H9 (cell line): ENCODE results near the gene NGB. TPM values are rescaled to one million over a fixed set of nuclear protein-coding genes. Genes with fewer than 3 reads are reported as not detected.

Experiments
- DNase-seq: peaks from one replicate; pipeline ENCODE4 v3.0.0-alpha.2; 2017
- H2AFZ ChIP-seq: one replicate; pipeline ENCODE4 v1.6.1; 2013; ENCODE audit warnings: mild to moderate bottlenecking, low read length, control low read depth, moderate library complexity
- H2AK5ac ChIP-seq: 2 replicates; pipeline ENCODE4 v1.6.1; 2013; ENCODE audit warnings: low read length, control low read depth, mixed read lengths; ENCODE audit not compliant: insufficient read length
- H2BK120ac ChIP-seq: one replicate; pipeline ENCODE4 v1.6.1; 2013; ENCODE audit warnings: low read depth, mild to moderate bottlenecking, low read length, control low read depth, inconsistent platforms; ENCODE audit not compliant: poor library complexity, severe bottlenecking
- H2BK12ac ChIP-seq: 2 replicates; pipeline ENCODE4 v1.6.1; 2013; ENCODE audit warnings: low read length, control low read depth, mixed read lengths, low read depth; ENCODE audit not compliant: insufficient read length
- H2BK15ac ChIP-seq: 2 replicates; pipeline ENCODE4 v1.6.1; 2013; ENCODE audit warnings: low read depth, low read length, control low read depth
- H2BK20ac ChIP-seq: one replicate; pipeline ENCODE4 v1.6.1; 2013; ENCODE audit warnings: low read depth, mild to moderate bottlenecking, low read length, control low read depth, inconsistent platforms; ENCODE audit not compliant: poor library complexity, severe bottlenecking
- H2BK5ac ChIP-seq: 2 replicates; pipeline ENCODE4 v1.6.1; 2013; ENCODE audit warnings: low read length, control low read depth, mixed read lengths; ENCODE audit not compliant: insufficient read length
- H3K14ac ChIP-seq: 2 replicates; pipeline ENCODE4 v1.6.1; 2013; ENCODE audit warnings: low read length, control low read depth; ENCODE audit not compliant: insufficient read depth
- H3K18ac ChIP-seq: 2 replicates; pipeline ENCODE4 v1.6.1; 2013; ENCODE audit warnings: low read depth, mild to moderate bottlenecking, mixed read lengths, low read length, control low read depth; ENCODE audit not compliant: insufficient read length
- H3K23ac ChIP-seq: 2 replicates; pipeline ENCODE4 v1.6.1; 2013; ENCODE audit warnings: low read length, control low read depth, mixed read lengths, low read depth; ENCODE audit not compliant: insufficient read length
- H3K23me2 ChIP-seq: 2 replicates; pipeline ENCODE4 v1.6.1; 2013; ENCODE audit warnings: low read depth, mild to moderate bottlenecking, mixed read lengths, low read length, control low read depth; ENCODE audit not compliant: insufficient read length, poor library complexity, severe bottlenecking
- H3K27ac ChIP-seq: 2 replicates; pipeline ENCODE4 v1.5.1; 2013; ENCODE audit warnings: low read length, control low read depth, mixed read lengths, low read depth; ENCODE audit not compliant: insufficient read length
- H3K27me3 ChIP-seq: 2 replicates; pipeline ENCODE4 v1.6.1; 2013; ENCODE audit warnings: low read length, control low read depth, inconsistent platforms; ENCODE audit not compliant: insufficient read depth
- H3K4ac ChIP-seq: 2 replicates; pipeline ENCODE4 v1.6.1; 2013; ENCODE audit warnings: low read depth, mild to moderate bottlenecking, control low read depth, inconsistent platforms, low read length, moderate library complexity
- H3K4me1 ChIP-seq: 2 replicates; pipeline ENCODE4 v1.6.1; 2013; ENCODE audit warnings: low read length, control low read depth, inconsistent platforms; ENCODE audit not compliant: insufficient read depth
- H3K4me2 ChIP-seq: 2 replicates; pipeline ENCODE4 v1.6.1; 2013; ENCODE audit warnings: low read length, control low read depth, mixed read lengths; ENCODE audit not compliant: insufficient read length, insufficient read depth
- H3K56ac ChIP-seq: 2 replicates; pipeline ENCODE4 v1.6.1; 2013; ENCODE audit warnings: low read depth, mild to moderate bottlenecking, mixed read lengths, low read length, control low read depth; ENCODE audit not compliant: insufficient read length
- H3K79me1 ChIP-seq: 2 replicates; pipeline ENCODE4 v1.6.1; 2013; ENCODE audit warnings: low read depth, mild to moderate bottlenecking, moderate library complexity, low read length, control low read depth, inconsistent platforms; ENCODE audit not compliant: insufficient read depth, poor library complexity, severe bottlenecking
- H3K79me2 ChIP-seq: 2 replicates; pipeline ENCODE4 v1.6.1; 2013; ENCODE audit warnings: low read length, control low read depth, inconsistent platforms; ENCODE audit not compliant: insufficient read depth
- H3K9ac ChIP-seq: 2 replicates; pipeline ENCODE4 v1.6.1; 2013; ENCODE audit warnings: low read length, control low read depth, mixed read lengths; ENCODE audit not compliant: insufficient read length; ENCODE audit errors: extremely low read depth
- H3K9me3 ChIP-seq: one replicate; pipeline ENCODE4 v1.6.1; 2013; ENCODE audit warnings: low read depth, low read length, inconsistent platforms; ENCODE audit not compliant: control insufficient read depth
- H3T11ph ChIP-seq: one replicate; pipeline ENCODE4 v1.6.1; 2013; ENCODE audit warnings: mild to moderate bottlenecking, low read length, control low read depth, inconsistent platforms
- H4K20me1 ChIP-seq: one replicate; pipeline ENCODE4 v1.6.1; 2013; ENCODE audit not compliant: control insufficient read depth, insufficient read length, insufficient read depth
- H4K5ac ChIP-seq: 2 replicates; pipeline ENCODE4 v1.6.1; 2013; ENCODE audit warnings: low read depth, mild to moderate bottlenecking, mixed read lengths, low read length, control low read depth; ENCODE audit not compliant: insufficient read length
- H4K8ac ChIP-seq: replicated peaks from 2 replicates; pipeline ENCODE4 v1.6.1; 2013; ENCODE audit warnings: low read length, control low read depth, mixed read lengths, low read depth; ENCODE audit not compliant: insufficient read length
- H4K91ac ChIP-seq: 2 replicates; pipeline ENCODE4 v1.6.1; 2013; ENCODE audit warnings: low read depth, mild to moderate bottlenecking, moderate library complexity, mixed read lengths, low read length, control low read depth; ENCODE audit not compliant: insufficient read length
- H3K27ac Mint-ChIP-seq, 3 experiments: 2 replicates in 2 of 3; 3 replicates in 1 of 3; pipeline ENCODE4 v1.8.0; 2020 to 2021; ENCODE audit warnings: mixed read lengths in 3 of 3, mild to moderate bottlenecking in 1 of 3, moderate library complexity in 1 of 3
- H3K27me3 Mint-ChIP-seq: 2 replicates; pipeline ENCODE4 v1.8.0; 2021; ENCODE audit warnings: low read depth, mild to moderate bottlenecking, moderate library complexity, mixed read lengths
- H3K36me3 Mint-ChIP-seq, 3 experiments: 2 replicates in 2 of 3; 3 replicates in 1 of 3; pipeline ENCODE4 v1.8.0; 2020 to 2021; ENCODE audit warnings: low read depth in 3 of 3, mixed read lengths in 3 of 3; ENCODE audit not compliant: insufficient read depth in 1 of 3
- H3K4me1 Mint-ChIP-seq, 2 experiments: 2 replicates each; pipeline ENCODE4 v1.8.0; 2020; ENCODE audit warnings: mixed read lengths in 2 of 2
- H3K4me3 Mint-ChIP-seq, 2 experiments: 2 replicates in 1 of 2; 3 replicates in 1 of 2; pipeline ENCODE4 v1.8.0; 2020 to 2021; ENCODE audit warnings: mild to moderate bottlenecking in 2 of 2, mixed read lengths in 2 of 2, moderate library complexity in 1 of 2
- H3K9me3 Mint-ChIP-seq, 2 experiments: 2 replicates in 1 of 2; 3 replicates in 1 of 2; pipeline ENCODE4 v1.8.0; 2020; ENCODE audit warnings: mild to moderate bottlenecking in 2 of 2, mixed read lengths in 2 of 2, moderate library complexity in 1 of 2
- WGBS: extraction: QIAGEN DNeasy Blood & Tissue Kit; methylation state at CpG from one replicate; pipeline ENCODE4 v1.1.7; 2013; ENCODE audit warnings: missing lambda C conversion rate, low lambda C conversion rate, mixed read lengths; ENCODE audit not compliant: insufficient read length; ENCODE audit errors: extremely low coverage; 5-methylcytosine and 5-hydroxymethylcytosine counted together
- microRNA-seq: library from miRNA; unstranded; fragments of <30 nt; microRNA quantifications from one replicate; pipeline ENCODE4, GENCODE V29; 2020; ENCODE audit warnings: borderline microRNAs expressed
- total RNA-seq: library from RNA; stranded (reverse); gene quantifications from 2 replicates; pipeline ENCODE4 v1.2.1, GENCODE V29; 2021
- TF ChIP-seq, protein P1 (sequence below): fragments of 200-600 bp; sonication (generic); conservative IDR thresholded peaks from 3 replicates; pipeline ENCODE4 v1.8.0; 2021; ENCODE audit warnings: antibody characterized with exemption, mild to moderate bottlenecking

Gene NGB
- total RNA-seq, 1 experiment from 2014 or later = 0.26 TPM

DNA sequence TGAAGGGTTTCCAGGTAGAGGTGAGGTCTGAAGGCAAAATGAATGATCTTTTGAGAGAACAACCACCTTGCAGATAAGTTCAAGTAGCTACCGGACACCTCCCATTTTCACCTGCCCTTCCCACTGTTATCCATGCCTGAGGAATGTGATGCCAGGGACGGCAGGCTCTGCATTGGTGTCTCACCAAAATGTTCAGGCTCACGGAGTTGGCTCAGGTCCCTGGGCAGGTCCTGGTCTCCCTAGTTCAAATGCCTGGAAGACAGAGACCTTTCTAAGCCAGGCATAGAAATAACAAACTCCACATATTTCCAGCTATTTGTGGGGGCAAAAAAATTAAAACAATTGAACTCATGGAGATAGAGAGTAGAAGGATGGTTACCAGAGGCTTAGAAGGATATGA is 53.5 kb downstream of the NGB start:
- H3K23ac ChIP-seq = no peak overlapping the region
- no peak overlapping the region for H2AFZ ChIP-seq
- H3K79me2 ChIP-seq = no peaks in the 10 kb centered on the region
- no peak overlapping the region for H3K18ac ChIP-seq
- H3K4ac ChIP-seq = no peak overlapping the region
- H3K4me1 ChIP-seq = peaks cover 6% of the 10 kb centered on the region; the same call in 1 of the 2 replicates
- H2BK12ac ChIP-seq = no peak overlapping the region
- no peak overlapping the region for H3K14ac ChIP-seq
- H3K56ac ChIP-seq = no peak overlapping the region
- no peak overlapping the region for H3K4me2 ChIP-seq
- H3K27ac ChIP-seq = no peak overlapping the region
- H3T11ph ChIP-seq = no peak overlapping the region
- H2BK15ac ChIP-seq = no peak overlapping the region
- no peaks in the 10 kb centered on the region for H3K27me3 ChIP-seq
- H2BK5ac ChIP-seq = no peak overlapping the region
- Mint-ChIP-seq H3K27me3 (peaks cover 15% of the 10 kb centered on the region), H3K9me3 (no peaks in the 10 kb centered on the region), H3K36me3 (no peaks in the 10 kb centered on the region; a peak in 1 of 7 replicates), H3K4me3 (no peak overlapping the region), H3K4me1 (peaks cover 35 to 38% of the 10 kb centered on the region in 2 experiments), H3K27ac (no peak overlapping the region)
- no peak overlapping the region for H2AK5ac ChIP-seq
- no peak overlapping the region for H2BK20ac ChIP-seq
- H3K23me2 ChIP-seq = no peaks in the 10 kb centered on the region
- no peak overlapping the region for H4K91ac ChIP-seq
- no peak overlapping the region for H2BK120ac ChIP-seq
- no peak overlapping the region for H4K8ac ChIP-seq
- H3K9ac ChIP-seq = no peak overlapping the region
- no peak overlapping the region for H4K5ac ChIP-seq
- WGBS = no CpG with 5 or more reads among the region's 3 CpGs
- TF ChIP-seq, protein P1, sequence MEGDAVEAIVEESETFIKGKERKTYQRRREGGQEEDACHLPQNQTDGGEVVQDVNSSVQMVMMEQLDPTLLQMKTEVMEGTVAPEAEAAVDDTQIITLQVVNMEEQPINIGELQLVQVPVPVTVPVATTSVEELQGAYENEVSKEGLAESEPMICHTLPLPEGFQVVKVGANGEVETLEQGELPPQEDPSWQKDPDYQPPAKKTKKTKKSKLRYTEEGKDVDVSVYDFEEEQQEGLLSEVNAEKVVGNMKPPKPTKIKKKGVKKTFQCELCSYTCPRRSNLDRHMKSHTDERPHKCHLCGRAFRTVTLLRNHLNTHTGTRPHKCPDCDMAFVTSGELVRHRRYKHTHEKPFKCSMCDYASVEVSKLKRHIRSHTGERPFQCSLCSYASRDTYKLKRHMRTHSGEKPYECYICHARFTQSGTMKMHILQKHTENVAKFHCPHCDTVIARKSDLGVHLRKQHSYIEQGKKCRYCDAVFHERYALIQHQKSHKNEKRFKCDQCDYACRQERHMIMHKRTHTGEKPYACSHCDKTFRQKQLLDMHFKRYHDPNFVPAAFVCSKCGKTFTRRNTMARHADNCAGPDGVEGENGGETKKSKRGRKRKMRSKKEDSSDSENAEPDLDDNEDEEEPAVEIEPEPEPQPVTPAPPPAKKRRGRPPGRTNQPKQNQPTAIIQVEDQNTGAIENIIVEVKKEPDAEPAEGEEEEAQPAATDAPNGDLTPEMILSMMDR = no peak
- no peak for DNase-seq
- H3K9me3 ChIP-seq = no peaks in the 10 kb centered on the region
- H4K20me1 ChIP-seq = no peaks in the 10 kb centered on the region
- no peaks in the 10 kb centered on the region for H3K79me1 ChIP-seq

Small RNAs within 50 kb of the gene (microRNA-seq; reads per million reads assigned to microRNA genes)
- not detected for gene MIR1260A

Other genes with a start within 250 kb of the NGB start
- gene IRF2BPL, start 242.5 kb downstream of the NGB start, total RNA-seq = 59.0 and 60.1 TPM in 2 replicates
- gene CIPC, start 172.9 kb downstream of the NGB start, total RNA-seq = 22.2 and 23.4 TPM in 2 replicates
- gene ZDHHC22, start 129.4 kb downstream of the NGB start, total RNA-seq = 11.3 and 11.9 TPM in 2 replicates
- gene TMEM63C, start 89.4 kb downstream of the NGB start, total RNA-seq = 1.7 and 2.2 TPM in 2 replicates
- 19.9 and 25.2 TPM in 2 replicates for gene POMT2, start 49.7 kb upstream of the NGB start, total RNA-seq
- gene GSTZ1, start 49.8 kb upstream of the NGB start, total RNA-seq = 38.6 and 42.3 TPM in 2 replicates
- gene TMED8, start 105.9 kb upstream of the NGB start, total RNA-seq = 9.1 and 9.5 TPM in 2 replicates
- 1.1 and 2.7 TPM in 2 replicates for gene SAMD15, start 106.2 kb upstream of the NGB start, total RNA-seq
- gene NOXRED1, start 152.3 kb upstream of the NGB start, total RNA-seq = not detected in 2 replicates
- 18.4 and 18.5 TPM in 2 replicates for gene VIPAS39, start 186.4 kb upstream of the NGB start, total RNA-seq
- 190 and 201 TPM in 2 replicates for gene AHSA1, start 186.9 kb upstream of the NGB start, total RNA-seq
- 0.39 and 0.55 TPM in 2 replicates for gene ISM2, start 227.6 kb upstream of the NGB start, total RNA-seq